Breast epithelium (tissue), 4 donors: ENCODE results near the gene SPNS3. TPM values are rescaled to one million over a fixed set of nuclear protein-coding genes. Genes with fewer than 3 reads are reported as not detected.

ENCODE experiments used
- DNase-seq, 2 donors: peaks; one replicate each; pipeline ENCODE4 v3.0.0-alpha.2; 2019; ENCODE audit warnings: low spot score in 2 of 2
- H3K27ac ChIP-seq, 2 donors: fragments of 200-600 bp; sonication (generic) in 1 of 2; one replicate each; pipeline ENCODE4 v1.5.1; 2016 to 2019; ENCODE audit warnings: mild to moderate bottlenecking in 1 of 2
- H3K27me3 ChIP-seq, 2 donors: fragments of 200-600 bp; sonication (generic) in 1 of 2; one replicate each; pipeline versions ENCODE4 v1.5.1 to v1.6.0; 2017 to 2019; ENCODE audit warnings: control low read depth in 1 of 2, mild to moderate bottlenecking in 1 of 2
- H3K36me3 ChIP-seq: fragments of 200-600 bp; one replicate; pipeline ENCODE4 v1.5.1; 2019
- H3K4me1 ChIP-seq, 2 donors: fragments of 200-600 bp; sonication (generic); one replicate each; pipeline ENCODE4 v1.5.1; 2016 to 2019; ENCODE audit warnings: control low read depth in 1 of 2
- H3K4me3 ChIP-seq, 3 donors: fragments of 200-600 bp; sonication (generic); 1 replicate in 2 of 3; 2 replicates in 1 of 3; pipeline ENCODE4 v1.5.1; 2016 to 2019; ENCODE audit warnings: mild to moderate bottlenecking in 3 of 3, moderate library complexity in 2 of 3
- H3K9me3 ChIP-seq, 2 donors: fragments of 200-600 bp; sonication (generic) in 1 of 2; one replicate each; pipeline ENCODE4 v1.5.1; 2016 to 2019; ENCODE audit warnings: control low read depth in 1 of 2
- CTCF ChIP-seq, 3 donors: fragments of 450-650 bp; IDR thresholded peaks; one replicate each; pipeline ENCODE4 v1.5.1; 2016 to 2017; ENCODE audit warnings: antibody characterized with exemption in 3 of 3, mild to moderate bottlenecking in 3 of 3, moderate library complexity in 3 of 3
- POLR2A ChIP-seq: fragments of 450-650 bp; IDR thresholded peaks from one replicate; pipeline ENCODE4 v1.6.1; 2016; ENCODE audit warnings: antibody characterized with exemption, mild to moderate bottlenecking, moderate library complexity
- POLR2AphosphoS5 ChIP-seq, 3 donors: sonication (generic); formaldehyde crosslinking; IDR thresholded peaks; one replicate each; pipeline ENCODE4 v1.6.1; 2017; ENCODE audit warnings: antibody characterized with exemption in 3 of 3
- intact Hi-C: fragments of 100-400 bp; cut with DNase I; formaldehyde crosslinking; loops from one replicate; pipeline ENCODE4 v1.15.1; 2023; ENCODE audit warnings: low total_unique reads
- total RNA-seq, 3 donors: library from RNA; depleted of rRNA; stranded (reverse); fragments of >200 nt; gene quantifications; one replicate each; pipeline ENCODE4 v1.1.0, GENCODE V29; 2016

SPNS3 gene
- total RNA-seq, 3 donors from 2014 or later: 0.15 TPM; not detected in 2

DNA sequence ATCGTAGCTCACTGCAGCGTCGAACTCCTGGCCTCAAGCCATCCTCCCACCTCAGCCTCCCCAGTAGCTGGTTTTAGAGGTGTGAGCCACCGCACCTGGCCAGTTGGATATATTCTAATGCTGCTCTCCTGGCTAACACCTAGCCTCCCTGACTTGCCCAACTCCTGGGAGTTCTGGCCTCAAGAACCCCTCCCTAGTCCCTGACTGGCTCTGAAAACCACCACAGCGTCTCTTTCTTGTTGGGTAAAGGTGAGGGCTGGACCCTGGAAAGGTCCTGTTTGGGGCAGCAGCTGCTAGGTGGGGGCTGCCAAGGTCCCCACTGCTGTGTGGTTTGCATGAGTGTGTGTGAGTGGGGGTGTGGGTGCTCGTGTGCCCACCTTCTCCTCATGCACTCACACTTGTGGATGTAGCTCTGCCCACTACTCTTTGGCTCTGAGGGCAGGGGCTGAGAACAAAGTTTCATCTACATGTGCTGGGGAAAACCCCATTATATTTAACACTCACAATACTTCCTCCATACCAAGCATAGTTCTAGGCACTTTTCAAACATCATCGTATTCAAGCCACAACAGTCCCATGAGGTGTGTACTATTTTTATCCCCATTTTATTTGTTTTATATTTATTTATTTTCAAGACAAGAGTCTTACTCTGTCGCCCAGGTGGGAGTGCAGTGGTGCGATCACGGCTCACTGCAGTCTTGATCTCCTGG, 7.1 kb upstream of the SPNS3 start:
- intact Hi-C loops: loop anchor here (10.0 kb wide), 1 partner anchor 138 kb away; the partner anchor contains the start of gene GGT6
- H3K4me3 ChIP-seq: no peak overlapping the region
- H3K27ac ChIP-seq: no peak overlapping the region
- no peak for DNase-seq
- H3K36me3 ChIP-seq: no peaks in the 10 kb centered on the region
- H3K27me3 ChIP-seq: no peaks in the 10 kb centered on the region
- no peaks in the 10 kb centered on the region for H3K9me3 ChIP-seq
- TF ChIP-seq POLR2A (no peak), POLR2AphosphoS5 (IDR thresholded peaks at IDR 0.05) (no peak), CTCF (IDR thresholded peaks at IDR 0.05) (no peak)
- no peaks in the 10 kb centered on the region for H3K4me1 ChIP-seq

GRCh38 chr17:4427505-4427904, 6.2 kb upstream of the SPNS3 start:
- H3K9me3 ChIP-seq: no peaks in the 10 kb centered on the region
- no peaks in the 10 kb centered on the region for H3K4me1 ChIP-seq
- intact Hi-C loops: loop anchor here (10.0 kb wide), 1 partner anchor 137 kb away; the partner anchor contains the start of gene GGT6
- no peak overlapping the region for H3K4me3 ChIP-seq
- no peak for DNase-seq
- no peak overlapping the region for H3K27ac ChIP-seq
- H3K36me3 ChIP-seq: no peaks in the 10 kb centered on the region
- no peaks in the 10 kb centered on the region for H3K27me3 ChIP-seq
- no peak for TF ChIP-seq CTCF (IDR thresholded peaks at IDR 0.05)
- TF ChIP-seq POLR2A: no peak
- no peak for TF ChIP-seq POLR2AphosphoS5 (IDR thresholded peaks at IDR 0.05)

GRCh38 chr17:4436381-4436780, 2.6 kb downstream of the SPNS3 start:
- no peak for DNase-seq
- Histone ChIP-seq H3K4me3 (no peak overlapping the region), H3K27me3 (no peaks in the 10 kb centered on the region), H3K4me1 (no peaks in the 10 kb centered on the region), H3K9me3 (no peaks in the 10 kb centered on the region), H3K27ac (no peak overlapping the region), H3K36me3 (no peaks in the 10 kb centered on the region)
- TF ChIP-seq POLR2A (no peak), CTCF (IDR thresholded peaks at IDR 0.05) (no peak), POLR2AphosphoS5 (IDR thresholded peaks at IDR 0.05) (no peak)
- intact Hi-C loops: no loop called here

DNA sequence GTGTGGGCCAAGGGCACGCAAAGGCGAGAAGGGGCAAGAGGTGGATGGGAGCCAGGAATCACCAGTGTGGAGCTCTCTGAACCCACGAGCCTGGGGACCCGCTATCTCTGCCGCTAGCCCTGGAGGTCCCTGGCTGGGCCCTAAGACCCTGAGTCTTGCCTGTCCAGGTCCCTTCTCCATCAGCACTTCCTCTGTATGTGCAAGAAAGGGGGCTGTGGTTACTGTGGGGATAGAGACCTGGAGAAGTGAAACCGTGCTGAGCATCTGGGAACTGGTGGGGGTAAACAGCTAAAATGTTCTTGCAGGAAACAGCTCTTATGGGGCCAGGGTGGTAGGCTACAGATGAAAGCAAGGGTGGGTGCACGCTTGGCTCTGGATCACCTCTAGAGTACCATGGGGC, 3.1 kb downstream of the SPNS3 start:
- intact Hi-C loops: no loop called here
- TF ChIP-seq POLR2A: no peak
- TF ChIP-seq CTCF (IDR thresholded peaks at IDR 0.05): no peak
- TF ChIP-seq POLR2AphosphoS5 (IDR thresholded peaks at IDR 0.05): no peak
- H3K27ac ChIP-seq: no peak overlapping the region

GRCh38 chr17:4438162-4438944, 4.6 kb downstream of the SPNS3 start:
- intact Hi-C loops: no loop called here
- no peak for DNase-seq

More for the DNA sequence above, 3.1 kb downstream of the SPNS3 start:
- no peak for DNase-seq
- Histone ChIP-seq H3K4me3 (no peak overlapping the region), H3K27me3 (no peaks in the 10 kb centered on the region), H3K36me3 (no peaks in the 10 kb centered on the region), H3K9me3 (no peaks in the 10 kb centered on the region), H3K4me1 (no peaks in the 10 kb centered on the region)

More at GRCh38 chr17:4438162-4438944, 4.6 kb downstream of the SPNS3 start:
- no peaks in the 10 kb centered on the region for H3K4me1 ChIP-seq
- TF ChIP-seq POLR2A: no peak
- no peak for TF ChIP-seq POLR2AphosphoS5 (IDR thresholded peaks at IDR 0.05)
- TF ChIP-seq CTCF (IDR thresholded peaks at IDR 0.05): no peak
- H3K9me3 ChIP-seq: no peaks in the 10 kb centered on the region
- H3K4me3 ChIP-seq: no peak overlapping the region
- H3K27ac ChIP-seq: no peak overlapping the region
- H3K36me3 ChIP-seq: no peaks in the 10 kb centered on the region
- H3K27me3 ChIP-seq: no peaks in the 10 kb centered on the region
